Measurements from ENCODE around the gene MRPS31. TPM values are rescaled to one million over a fixed set of nuclear protein-coding genes. Genes with fewer than 3 reads are reported as not detected.

Gene MRPS31
- total and polyA plus RNA-seq, 5 donors from 2014 or later = 21.5 to 71.0 (median 55.8) TPM

GRCh38 chr13:40809471-40809870 is 38.5 kb upstream of the MRPS31 start:
- no peak for ATAC-seq (ENCODE audit: low read depth in 2 of 2)
- Histone ChIP-seq H3K4me3 (ENCODE audit: low read depth, low read length) (no peak overlapping the region), H3K4me1 (ENCODE audit: control insufficient read depth, insufficient read depth, low read length, poor library complexity, severe bottlenecking) (no peaks in the 10 kb centered on the region), H3K9me3 (ENCODE audit: control insufficient read depth in 2 of 2, low read length in 2 of 2) (no peaks in the 10 kb centered on the region), H3K27ac (ENCODE audit: insufficient read depth, low read length, poor library complexity, severe bottlenecking) (no peak overlapping the region), H3K36me3 (ENCODE audit: control insufficient read depth, insufficient read depth, low read length) (peaks cover 55% of the 10 kb centered on the region), H3K27me3 (ENCODE audit: control insufficient read depth, insufficient read depth, low read length) (no peaks in the 10 kb centered on the region)
- H3K4me3 Mint-ChIP-seq = no peak overlapping the region
- no peak overlapping the region for H3K27ac Mint-ChIP-seq
- no peaks in the 10 kb centered on the region for H3K27me3 Mint-ChIP-seq
- peaks cover 57% of the 10 kb centered on the region for H3K36me3 Mint-ChIP-seq
- no peak for DNase-seq
- H3K9me3 Mint-ChIP-seq = peaks cover 0 to 2% (median 0%) of the 10 kb centered on the region in 7 donors
- H3K4me1 Mint-ChIP-seq = peaks cover 0 to 4% (median 0%) of the 10 kb centered on the region in 4 donors

GRCh38 chr13:40806241-40806640 is 35.3 kb upstream of the MRPS31 start:
- peaks cover 60% of the 10 kb centered on the region for H3K36me3 ChIP-seq (ENCODE audit: control insufficient read depth, insufficient read depth, low read length)
- no peak for DNase-seq

GRCh38 chr13:40803316-40803715 is 32.3 kb upstream of the MRPS31 start:
- DNase-seq (no peak), ATAC-seq (ENCODE audit: low read depth in 2 of 2) (no peak)
- Mint-ChIP-seq H3K27ac (no peak overlapping the region), H3K4me1 (peaks cover 0 to 10% (median 7%) of the 10 kb centered on the region in 4 donors), H3K36me3 (peaks cover 73% of the 10 kb centered on the region), H3K27me3 (no peaks in the 10 kb centered on the region), H3K4me3 (no peak overlapping the region), H3K9me3 (no peaks in the 10 kb centered on the region)
- peaks cover 60% of the 10 kb centered on the region for H3K36me3 ChIP-seq (ENCODE audit: control insufficient read depth, insufficient read depth, low read length)
- H3K27me3 ChIP-seq (ENCODE audit: control insufficient read depth, insufficient read depth, low read length) = no peaks in the 10 kb centered on the region
- H3K4me3 ChIP-seq (ENCODE audit: low read depth, low read length) = no peak overlapping the region
- no peak overlapping the region for H3K27ac ChIP-seq (ENCODE audit: insufficient read depth, low read length, poor library complexity, severe bottlenecking)
- H3K4me1 ChIP-seq (ENCODE audit: control insufficient read depth, insufficient read depth, low read length, poor library complexity, severe bottlenecking) = no peaks in the 10 kb centered on the region
- H3K9me3 ChIP-seq (ENCODE audit: control insufficient read depth in 2 of 2, low read length in 2 of 2) = no peaks in the 10 kb centered on the region

More at GRCh38 chr13:40806241-40806640, 35.3 kb upstream of the MRPS31 start:
- no peak overlapping the region for H3K4me3 Mint-ChIP-seq
- ATAC-seq (ENCODE audit: low read depth in 2 of 2) = no peak
- Histone ChIP-seq H3K27ac (ENCODE audit: insufficient read depth, low read length, poor library complexity, severe bottlenecking) (no peak overlapping the region), H3K4me3 (ENCODE audit: low read depth, low read length) (no peak overlapping the region), H3K9me3 (ENCODE audit: control insufficient read depth in 2 of 2, low read length in 2 of 2) (no peaks in the 10 kb centered on the region), H3K4me1 (ENCODE audit: control insufficient read depth, insufficient read depth, low read length, poor library complexity, severe bottlenecking) (no peaks in the 10 kb centered on the region), H3K27me3 (ENCODE audit: control insufficient read depth, insufficient read depth, low read length) (no peaks in the 10 kb centered on the region)
- no peaks in the 10 kb centered on the region for H3K27me3 Mint-ChIP-seq
- H3K4me1 Mint-ChIP-seq = peaks cover 0 to 4% (median 0%) of the 10 kb centered on the region in 4 donors
- H3K36me3 Mint-ChIP-seq = peaks cover 64% of the 10 kb centered on the region
- H3K9me3 Mint-ChIP-seq = no peaks in the 10 kb centered on the region
- no peak overlapping the region for H3K27ac Mint-ChIP-seq

- H3K4me3 ChIP-seq (ENCODE audit: low read depth, low read length) = no peak overlapping the region
- no peaks in the 10 kb centered on the region for H3K4me1 ChIP-seq (ENCODE audit: control insufficient read depth, insufficient read depth, low read length, poor library complexity, severe bottlenecking)
- no peak for DNase-seq
- ATAC-seq (ENCODE audit: low read depth in 2 of 2) = no peak
- H3K27ac ChIP-seq (ENCODE audit: insufficient read depth, low read length, poor library complexity, severe bottlenecking) = no peak overlapping the region
- no peaks in the 10 kb centered on the region for H3K9me3 ChIP-seq (ENCODE audit: control insufficient read depth in 2 of 2, low read length in 2 of 2)
- Mint-ChIP-seq H3K4me1 (peaks cover 4 to 12% (median 7%) of the 10 kb centered on the region in 4 donors), H3K36me3 (peaks cover 57% of the 10 kb centered on the region), H3K4me3 (no peak overlapping the region), H3K9me3 (no peaks in the 10 kb centered on the region), H3K27me3 (no peaks in the 10 kb centered on the region), H3K27ac (peak overlapping the region in 2 of 3 donors; percentile 38 to 78)
- H3K36me3 ChIP-seq (ENCODE audit: control insufficient read depth, insufficient read depth, low read length) = peaks cover 57% of the 10 kb centered on the region
- no peaks in the 10 kb centered on the region for H3K27me3 ChIP-seq (ENCODE audit: control insufficient read depth, insufficient read depth, low read length)
These were observed 30.5 kb upstream of the MRPS31 start for GRCh38 chr13:40801255-40802217.

- Mint-ChIP-seq H3K36me3 (peaks cover 51% of the 10 kb centered on the region), H3K27me3 (no peaks in the 10 kb centered on the region), H3K9me3 (no peaks in the 10 kb centered on the region), H3K4me3 (no peak overlapping the region), H3K4me1 (peaks cover 5 to 13% (median 6%) of the 10 kb centered on the region in 4 donors), H3K27ac (peak overlapping the region in 2 of 3 donors; percentile 11 to 38)
- DNase-seq = no peak
- Histone ChIP-seq H3K36me3 (ENCODE audit: control insufficient read depth, insufficient read depth, low read length) (peaks cover 55% of the 10 kb centered on the region), H3K4me1 (ENCODE audit: control insufficient read depth, insufficient read depth, low read length, poor library complexity, severe bottlenecking) (no peaks in the 10 kb centered on the region), H3K27me3 (ENCODE audit: control insufficient read depth, insufficient read depth, low read length) (no peaks in the 10 kb centered on the region), H3K4me3 (ENCODE audit: low read depth, low read length) (no peak overlapping the region), H3K9me3 (ENCODE audit: control insufficient read depth in 2 of 2, low read length in 2 of 2) (no peaks in the 10 kb centered on the region), H3K27ac (ENCODE audit: insufficient read depth, low read length, poor library complexity, severe bottlenecking) (no peak overlapping the region)
- ATAC-seq (ENCODE audit: low read depth in 2 of 2) = no peak
These were observed 29.6 kb upstream of the MRPS31 start for GRCh38 chr13:40800559-40800958.

- DNase-seq = no peak
- Mint-ChIP-seq H3K27me3 (no peaks in the 10 kb centered on the region), H3K9me3 (no peaks in the 10 kb centered on the region), H3K4me1 (peaks cover 5 to 18% (median 9%) of the 10 kb centered on the region in 4 donors), H3K4me3 (no peak overlapping the region), H3K27ac (peak overlapping the region; percentile 40 to 92 (median 45)), H3K36me3 (peaks cover 53% of the 10 kb centered on the region)
- no peak for ATAC-seq (ENCODE audit: low read depth in 2 of 2)
- Histone ChIP-seq H3K27me3 (ENCODE audit: control insufficient read depth, insufficient read depth, low read length) (no peaks in the 10 kb centered on the region), H3K9me3 (ENCODE audit: control insufficient read depth in 2 of 2, low read length in 2 of 2) (no peaks in the 10 kb centered on the region), H3K4me1 (ENCODE audit: control insufficient read depth, insufficient read depth, low read length, poor library complexity, severe bottlenecking) (no peaks in the 10 kb centered on the region), H3K4me3 (ENCODE audit: low read depth, low read length) (no peak overlapping the region), H3K27ac (ENCODE audit: insufficient read depth, low read length, poor library complexity, severe bottlenecking) (no peak overlapping the region), H3K36me3 (ENCODE audit: control insufficient read depth, insufficient read depth, low read length) (peaks cover 47% of the 10 kb centered on the region)
These were observed 28.5 kb upstream of the MRPS31 start for GRCh38 chr13:40799508-40799907.

- no peaks in the 10 kb centered on the region for H3K9me3 Mint-ChIP-seq
- H3K27ac Mint-ChIP-seq = peak overlapping the region in 2 of 3 donors; percentile 84 to 92
- no peaks in the 10 kb centered on the region for H3K4me1 ChIP-seq (ENCODE audit: control insufficient read depth, insufficient read depth, low read length, poor library complexity, severe bottlenecking)
- H3K27ac ChIP-seq (ENCODE audit: insufficient read depth, low read length, poor library complexity, severe bottlenecking) = no peak overlapping the region
- H3K4me3 ChIP-seq (ENCODE audit: low read depth, low read length) = peak overlapping the region; percentile 51
- no peaks in the 10 kb centered on the region for H3K27me3 Mint-ChIP-seq
- peaks cover 5 to 18% (median 11%) of the 10 kb centered on the region in 4 donors for H3K4me1 Mint-ChIP-seq
- H3K27me3 ChIP-seq (ENCODE audit: control insufficient read depth, insufficient read depth, low read length) = no peaks in the 10 kb centered on the region
- H3K36me3 Mint-ChIP-seq = peaks cover 56% of the 10 kb centered on the region
- DNase-seq (peak in 2 of 3 donors; percentile 18 to 53), ATAC-seq (ENCODE audit: low read depth in 2 of 2) (peak; percentile 57 to 59)
- H3K4me3 Mint-ChIP-seq = peak overlapping the region in 3 of 4 donors; percentile 3 to 66 (median 23)
- H3K36me3 ChIP-seq (ENCODE audit: control insufficient read depth, insufficient read depth, low read length) = peaks cover 39% of the 10 kb centered on the region
- H3K9me3 ChIP-seq (ENCODE audit: control insufficient read depth in 2 of 2, low read length in 2 of 2) = no peaks in the 10 kb centered on the region
These were observed 27.4 kb upstream of the MRPS31 start for GRCh38 chr13:40798380-40798779.

Measured in CD4-positive, CD25-positive, alpha-beta regulatory T cell (primary cell).